ENCODE data around the gene HTN3.

- no peak for TF ChIP-seq CTCF (IDR thresholded peaks at IDR 0.05)
- TF ChIP-seq POLR2A (IDR thresholded peaks at IDR 0.05), result no peak
- no peak for TF ChIP-seq EP300 (IDR thresholded peaks at IDR 0.05)
Observed at GRCh38 chr4:70059149-70059548, 30.9 kb downstream of the HTN3 start.
